ENCODE results near the gene LDLRAD3. TPM values are rescaled to one million over a fixed set of nuclear protein-coding genes. Genes with fewer than 3 reads are reported as not detected.

LDLRAD3 gene
- total and polyA plus RNA-seq, 7 donors = 5.9 to 20.7 (median 12.1) TPM

GRCh38 chr11:35916270-35916669 is 27.6 kb upstream of the LDLRAD3 start:
- 22 to 60% (median 27%) methylated on average over 1 of the region's 1 CpG for WGBS, 3 donors
- H3K4me3 ChIP-seq = no peak overlapping the region
- H3K9me3 ChIP-seq = no peaks in the 10 kb centered on the region
- peak overlapping the region; percentile 10 for H3K27ac ChIP-seq
- no peak for TF ChIP-seq CTCF (IDR thresholded peaks at IDR 0.05)
- intact Hi-C loops (cut with DNase I) = no loop called here
- no peak for ATAC-seq
- peaks cover 48% of the 10 kb centered on the region for H3K4me1 ChIP-seq
- no peaks in the 10 kb centered on the region for H3K36me3 ChIP-seq (ENCODE audit: insufficient read depth in 1 of 2, low read depth in 1 of 2)
- no peaks in the 10 kb centered on the region for H3K27me3 ChIP-seq (ENCODE audit: insufficient read depth in 3 of 3, low read length in 2 of 3)
- no peak for DNase-seq

DNA sequence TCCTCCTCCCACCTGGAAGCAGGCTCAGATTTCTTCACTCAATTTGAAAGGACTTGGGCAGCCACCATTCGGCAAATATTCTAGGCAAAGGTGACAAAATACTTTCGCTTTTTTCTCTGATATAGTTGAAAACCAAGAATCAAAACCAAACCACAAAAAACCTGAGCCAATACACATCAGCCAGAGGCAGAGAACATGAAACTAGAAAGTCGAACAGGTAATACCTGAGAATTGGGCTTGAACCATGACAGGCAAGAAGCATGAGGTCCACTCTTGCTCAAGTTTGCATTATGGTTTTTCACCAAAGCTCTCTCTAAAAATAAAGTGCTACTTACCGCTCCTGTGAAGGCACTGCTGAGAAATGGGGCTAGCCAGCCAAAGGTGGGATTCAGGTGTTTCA is 26.2 kb upstream of the LDLRAD3 start:
- H3K27ac ChIP-seq = no peak overlapping the region
- no peak for ATAC-seq
- no peak overlapping the region for H3K4me3 ChIP-seq
- H3K36me3 ChIP-seq (ENCODE audit: insufficient read depth in 1 of 2, low read depth in 1 of 2) = no peaks in the 10 kb centered on the region
- TF ChIP-seq CTCF (IDR thresholded peaks at IDR 0.05) = no peak
- no peaks in the 10 kb centered on the region for H3K9me3 ChIP-seq
- no peak for DNase-seq
- no peaks in the 10 kb centered on the region for H3K27me3 ChIP-seq (ENCODE audit: insufficient read depth in 3 of 3, low read length in 2 of 3)
- WGBS, 3 donors = 96 to 98% (median 97%) methylated on average over 4 of the region's 4 CpGs
- intact Hi-C loops (cut with DNase I) = no loop called here
- H3K4me1 ChIP-seq = peaks cover 42% of the 10 kb centered on the region

- Histone ChIP-seq H3K4me3 (no peak overlapping the region), H3K4me1 (peaks cover 33% of the 10 kb centered on the region), H3K9me3 (no peaks in the 10 kb centered on the region), H3K27me3 (ENCODE audit: insufficient read depth in 3 of 3, low read length in 2 of 3) (no peaks in the 10 kb centered on the region), H3K27ac (no peak overlapping the region), H3K36me3 (ENCODE audit: insufficient read depth in 1 of 2, low read depth in 1 of 2) (no peaks in the 10 kb centered on the region)
- 39 to 49% (median 40%) methylated on average over 2 of the region's 2 CpGs for WGBS, 3 donors
- intact Hi-C loops (cut with DNase I) = no loop called here
- DNase-seq = no peak
- no peak for TF ChIP-seq CTCF (IDR thresholded peaks at IDR 0.05)
- ATAC-seq = peak; percentile 41 to 74 (median 60)
Observed at GRCh38 chr11:35918716-35919115, 25.1 kb upstream of the LDLRAD3 start.

DNA sequence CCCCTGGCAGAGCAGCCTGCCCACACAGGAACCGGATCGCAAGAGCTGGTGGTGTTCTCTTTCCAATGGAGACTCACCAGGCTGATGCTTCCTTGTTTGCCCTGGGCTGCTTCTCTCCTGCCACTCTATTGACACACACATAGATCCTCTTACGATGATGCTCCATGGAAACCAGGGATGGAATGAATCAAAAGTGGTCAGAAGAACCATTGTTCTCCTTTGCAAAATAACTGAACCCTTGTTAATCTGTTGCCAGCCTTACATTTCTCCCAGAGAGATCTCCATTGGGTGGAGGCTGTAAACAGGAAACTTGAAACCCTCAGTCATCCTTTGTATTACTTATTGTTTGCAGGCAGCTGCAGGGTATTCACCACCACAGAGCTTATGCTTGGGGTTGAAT is 24.6 kb upstream of the LDLRAD3 start:
- H3K36me3 ChIP-seq (ENCODE audit: insufficient read depth in 1 of 2, low read depth in 1 of 2) = no peaks in the 10 kb centered on the region
- TF ChIP-seq CTCF (IDR thresholded peaks at IDR 0.05) = no peak
- H3K4me3 ChIP-seq = no peak overlapping the region
- H3K27me3 ChIP-seq (ENCODE audit: insufficient read depth in 3 of 3, low read length in 2 of 3) = no peaks in the 10 kb centered on the region
- WGBS, 3 donors = 12 to 34% (median 18%) methylated on average over 3 of the region's 3 CpGs
- ATAC-seq (peak; percentile 17 to 62 (median 30)), DNase-seq (no peak)
- intact Hi-C loops (cut with DNase I) = no loop called here
- no peak overlapping the region for H3K27ac ChIP-seq
- no peaks in the 10 kb centered on the region for H3K9me3 ChIP-seq
- H3K4me1 ChIP-seq = peaks cover 29% of the 10 kb centered on the region

DNA sequence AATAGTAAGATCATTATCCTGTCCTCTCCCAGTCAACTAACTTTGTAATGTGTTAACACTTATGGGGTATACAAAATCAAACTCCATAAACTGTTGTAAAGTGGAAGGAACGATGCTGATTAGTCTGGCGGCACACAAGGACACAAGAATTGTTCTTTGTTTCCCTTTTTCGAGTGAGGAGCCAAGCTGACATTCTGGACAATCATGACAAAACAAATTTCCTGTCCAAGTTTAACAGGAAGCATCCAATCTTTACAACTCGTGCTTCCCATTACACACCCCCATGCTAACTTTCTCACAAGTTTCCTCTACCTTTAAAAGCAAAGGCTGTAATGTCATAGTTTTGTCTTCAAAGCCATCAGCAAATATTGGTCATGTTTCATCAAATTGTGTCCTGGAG is 20.4 kb upstream of the LDLRAD3 start:
- Histone ChIP-seq H3K4me1 (peaks cover 35% of the 10 kb centered on the region), H3K27ac (no peak overlapping the region), H3K4me3 (no peak overlapping the region), H3K9me3 (no peaks in the 10 kb centered on the region), H3K36me3 (ENCODE audit: insufficient read depth in 1 of 2, low read depth in 1 of 2) (no peaks in the 10 kb centered on the region), H3K27me3 (ENCODE audit: insufficient read depth in 3 of 3, low read length in 2 of 3) (no peaks in the 10 kb centered on the region)
- WGBS, 3 donors = 28 to 34% (median 31%) methylated on average over 4 of the region's 4 CpGs
- intact Hi-C loops (cut with DNase I) = no loop called here
- ATAC-seq (no peak), DNase-seq (no peak)
- no peak for TF ChIP-seq CTCF (IDR thresholded peaks at IDR 0.05)

Data from psoas muscle (tissue), 8 donors.